ENCODE measurements around the gene HCRTR2.

DNA sequence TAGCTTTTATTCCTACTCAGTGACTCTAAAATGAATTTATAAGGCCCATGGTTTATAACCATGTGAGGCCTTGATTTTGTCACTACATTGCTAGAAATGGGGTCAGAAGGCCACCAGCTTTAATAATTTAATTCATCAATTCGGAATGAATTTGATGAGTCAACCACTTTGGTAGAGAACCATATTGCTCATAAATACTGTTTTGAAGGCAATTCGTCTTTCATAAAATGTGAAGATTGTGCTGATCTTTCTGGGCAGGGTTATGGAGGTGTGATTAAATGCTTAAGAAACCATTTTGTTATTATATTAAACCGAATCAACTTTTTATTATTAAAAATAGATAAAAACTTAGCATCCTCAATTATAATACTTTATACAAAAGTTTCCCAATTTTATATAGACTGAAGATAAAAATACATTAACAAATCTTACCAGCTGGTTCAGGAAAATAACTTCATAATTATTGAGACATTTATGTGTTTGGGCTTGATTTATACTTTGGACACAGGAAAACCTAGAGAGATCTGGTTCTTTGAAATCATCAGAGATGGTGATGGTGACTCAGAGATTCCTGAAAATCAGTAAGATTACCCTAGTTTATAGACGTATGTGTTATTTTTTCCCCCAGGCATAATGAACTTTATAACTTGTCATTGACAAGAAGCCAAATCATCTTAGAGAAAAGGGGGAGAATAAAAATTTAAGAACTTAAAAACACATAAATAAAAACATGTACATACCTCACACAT, 10.6 kb downstream of the HCRTR2 start:
- TF ChIP-seq, protein P1, sequence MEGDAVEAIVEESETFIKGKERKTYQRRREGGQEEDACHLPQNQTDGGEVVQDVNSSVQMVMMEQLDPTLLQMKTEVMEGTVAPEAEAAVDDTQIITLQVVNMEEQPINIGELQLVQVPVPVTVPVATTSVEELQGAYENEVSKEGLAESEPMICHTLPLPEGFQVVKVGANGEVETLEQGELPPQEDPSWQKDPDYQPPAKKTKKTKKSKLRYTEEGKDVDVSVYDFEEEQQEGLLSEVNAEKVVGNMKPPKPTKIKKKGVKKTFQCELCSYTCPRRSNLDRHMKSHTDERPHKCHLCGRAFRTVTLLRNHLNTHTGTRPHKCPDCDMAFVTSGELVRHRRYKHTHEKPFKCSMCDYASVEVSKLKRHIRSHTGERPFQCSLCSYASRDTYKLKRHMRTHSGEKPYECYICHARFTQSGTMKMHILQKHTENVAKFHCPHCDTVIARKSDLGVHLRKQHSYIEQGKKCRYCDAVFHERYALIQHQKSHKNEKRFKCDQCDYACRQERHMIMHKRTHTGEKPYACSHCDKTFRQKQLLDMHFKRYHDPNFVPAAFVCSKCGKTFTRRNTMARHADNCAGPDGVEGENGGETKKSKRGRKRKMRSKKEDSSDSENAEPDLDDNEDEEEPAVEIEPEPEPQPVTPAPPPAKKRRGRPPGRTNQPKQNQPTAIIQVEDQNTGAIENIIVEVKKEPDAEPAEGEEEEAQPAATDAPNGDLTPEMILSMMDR (IDR thresholded peaks at IDR 0.05), result no peak
- TF ChIP-seq POLR2A (IDR thresholded peaks at IDR 0.05), result no peak
